HCT116 (cell line): Measurements from ENCODE around the gene TAX1BP1. TPM values are rescaled to one million over a fixed set of nuclear protein-coding genes. Genes with fewer than 3 reads are reported as not detected.

Experiments used
- ATAC-seq: fragments of 200-7000 bp; cut with Tn5 transposase; 2 replicates; pipeline ENCODE4 v1.9.1; 2020; ENCODE audit warnings: mild to moderate bottlenecking, moderate library complexity
- BruUV-seq: library from RNA; stranded (reverse); fragments of 400-500 nt; replicated peaks from 2 replicates; lab custom pipeline; 2021; lab: Mats Ljungman, UMichigan
- CTCF ChIA-PET: fragments of 300-600 bp; sonication (Branson Sonifier 250); formaldehyde crosslinking; loops from one replicate; lab custom pipeline; 2021; ENCODE audit warnings: antibody characterized with exemption; lab: Charles Lee
- POLR2A ChIA-PET: fragments of 300-600, 350-600 bp; sonication (Branson Sonifier 250); formaldehyde crosslinking; loops from one replicate; lab custom pipeline; 2021; ENCODE audit warnings: antibody characterized with exemption; lab: Charles Lee
- RAD21 ChIA-PET, 2 experiments: fragments of 300-600 bp; sonication (Branson Sonifier 250); formaldehyde crosslinking; loops; one replicate each; lab custom pipeline; 2023; ENCODE audit warnings: low total read pairs in 2 of 2; ENCODE audit not compliant: uncharacterized antibody in 2 of 2, unreplicated experiment in 2 of 2, low non-redundant PET in 1 of 2; lab: Charles Lee
- DNase-seq: peaks from one replicate; pipeline ENCODE4 v3.0.0-alpha.2; 2010; ENCODE audit warnings: low read depth, low spot score
- H2AFZ ChIP-seq: fragments of 200-600 bp; shearing (Covaris generic), sonication (generic); 2 replicates; pipeline ENCODE4 v1.6.1; 2017; ENCODE audit warnings: low read depth, mixed run types, mixed read lengths, antibody characterized with exemption, low read length; ENCODE audit not compliant: poor library complexity, severe bottlenecking
- H3K27ac ChIP-seq: 2 replicates; pipeline ENCODE4 v1.5.1; 2012; ENCODE audit warnings: low read depth, low read length
- H3K27me3 ChIP-seq: fragments of 200-600 bp; sonication (generic); 2 replicates; pipeline ENCODE4 v1.6.1; 2016; ENCODE audit warnings: mixed run types, low read length, mixed read lengths; ENCODE audit not compliant: insufficient read depth
- H3K36me3 ChIP-seq, 2 experiments: fragments of 200-500 bp in 1 of 2; fragments of 200-600 bp in 1 of 2; sonication (Bioruptor generic) in 1 of 2; sonication (generic) in 1 of 2; 2 replicates each; pipeline versions ENCODE4 v1.5.1 to v1.6.1; 2014 to 2016; ENCODE audit warnings: low read length in 2 of 2, inconsistent platforms in 1 of 2, mixed read lengths in 1 of 2, mixed run types in 1 of 2; ENCODE audit not compliant: insufficient read depth in 2 of 2, control insufficient read depth in 1 of 2
- H3K4me1 ChIP-seq, 2 experiments: fragments of 200-600 bp in 1 of 2; sonication (generic) in 1 of 2; 2 replicates each; pipeline versions ENCODE4 v1.5.1 to v1.6.1; 2012 to 2017; ENCODE audit warnings: low read length in 2 of 2, inconsistent platforms in 1 of 2, mild to moderate bottlenecking in 1 of 2, mixed read lengths in 1 of 2, mixed run types in 1 of 2, moderate library complexity in 1 of 2; ENCODE audit not compliant: insufficient read depth in 2 of 2, control insufficient read depth in 1 of 2
- H3K4me2 ChIP-seq: fragments of 200-600 bp; sonication (generic); 2 replicates; pipeline ENCODE4 v1.6.1; 2017; ENCODE audit warnings: mixed run types, low read length, mixed read lengths
- H3K4me3 ChIP-seq, 2 experiments: fragments of 200-600 bp in 1 of 2; sonication (generic) in 1 of 2; replicated peaks in 1 of 2; 2 replicates each; pipeline ENCODE4 v1.5.1; 2011 to 2016; ENCODE audit warnings: low read length in 2 of 2, control low read depth in 1 of 2, low read depth in 1 of 2, mild to moderate bottlenecking in 1 of 2, mixed read lengths in 1 of 2, mixed run types in 1 of 2
- H3K79me2 ChIP-seq: fragments of 200-600 bp; sonication (generic); 2 replicates; pipeline ENCODE4 v1.6.1; 2017; ENCODE audit warnings: mild to moderate bottlenecking, mixed run types, low read length, moderate library complexity, mixed read lengths; ENCODE audit not compliant: insufficient read depth
- H3K9ac ChIP-seq: fragments of 200-600 bp; sonication (generic); 2 replicates; pipeline ENCODE4 v1.6.1; 2016; ENCODE audit warnings: low read length, mixed read lengths
- H3K9me2 ChIP-seq: fragments of 200-600 bp; sonication (generic), shearing (Covaris generic); 2 replicates; pipeline ENCODE4 v1.6.1; 2017; ENCODE audit warnings: mixed run types, mild to moderate bottlenecking, moderate library complexity; ENCODE audit not compliant: insufficient read depth
- H3K9me3 ChIP-seq, 2 experiments: fragments of 200-500 bp in 1 of 2; fragments of 200-600 bp in 1 of 2; sonication (Bioruptor generic) in 1 of 2; sonication (generic) in 1 of 2; 2 replicates each; pipeline ENCODE4 v1.6.1; 2014 to 2017; ENCODE audit warnings: low read length in 2 of 2, mixed read lengths in 2 of 2, inconsistent platforms in 1 of 2, low read depth in 1 of 2, mild to moderate bottlenecking in 1 of 2, mixed run types in 1 of 2, moderate library complexity in 1 of 2; ENCODE audit not compliant: control insufficient read depth in 1 of 2, insufficient read depth in 1 of 2
- H4K20me1 ChIP-seq: fragments of 200-600 bp; sonication (generic), shearing (Covaris generic); 2 replicates; pipeline ENCODE4 v1.6.1; 2017; ENCODE audit warnings: mixed run types, mild to moderate bottlenecking, moderate library complexity; ENCODE audit not compliant: insufficient read depth
- ATF3 ChIP-seq: IDR thresholded peaks from 2 replicates; pipeline ENCODE4 v1.6.1; 2012
- CTCF ChIP-seq, 3 experiments: fragments of 200-600 bp in 1 of 3; sonication (generic) in 1 of 3; IDR thresholded peaks in 2 of 3; conservative IDR thresholded peaks in 1 of 3; 2 replicates each; pipeline ENCODE4 v1.5.1; 2012 to 2017; ENCODE audit warnings: low read depth in 2 of 3, low read length in 2 of 3, antibody characterized with exemption in 1 of 3, borderline replicate concordance in 1 of 3, control low read depth in 1 of 3, mild to moderate bottlenecking in 1 of 3, mixed read lengths in 1 of 3, mixed run types in 1 of 3, moderate library complexity in 1 of 3; ENCODE audit not compliant: insufficient read depth in 1 of 3
- EGR1 ChIP-seq: IDR thresholded peaks from 2 replicates; pipeline ENCODE4 v1.6.1; 2012; ENCODE audit warnings: low read depth
- ELF1 ChIP-seq: IDR thresholded peaks from 2 replicates; pipeline ENCODE4 v1.6.1; 2012; ENCODE audit warnings: low read depth, borderline replicate concordance
- EZH2 ChIP-seq: fragments of 200-600 bp; sonication (generic); IDR thresholded peaks from 2 replicates; pipeline ENCODE4 v1.6.1; 2017; ENCODE audit warnings: antibody characterized with exemption, mixed run types
- EZH2phosphoT487 ChIP-seq: fragments of 200-600 bp; IDR thresholded peaks from 2 replicates; pipeline ENCODE4 v1.6.1; 2018; ENCODE audit warnings: antibody characterized with exemption, borderline replicate concordance
- FOSL1 ChIP-seq: IDR thresholded peaks from 2 replicates; pipeline ENCODE4 v1.6.1; 2012; ENCODE audit warnings: low read depth
- JUND ChIP-seq: IDR thresholded peaks from 2 replicates; pipeline ENCODE4 v1.6.1; 2012
- POLR2A ChIP-seq: IDR thresholded peaks from 2 replicates; pipeline ENCODE4 v1.7.0; 2011; ENCODE audit warnings: borderline replicate concordance; ENCODE audit not compliant: insufficient read depth, insufficient read length; ENCODE audit errors: extremely low read depth
- POLR2AphosphoS5 ChIP-seq: IDR thresholded peaks from 2 replicates; pipeline ENCODE4 v1.6.1; 2011; ENCODE audit warnings: mild to moderate bottlenecking, low read depth, low read length, moderate library complexity
- RAD21 ChIP-seq: IDR thresholded peaks from 2 replicates; pipeline ENCODE4 v1.6.1; 2012; ENCODE audit warnings: low read depth, mild to moderate bottlenecking
- TCF7L2 ChIP-seq: IDR thresholded peaks from 2 replicates; pipeline ENCODE4 v1.7.0; 2011; ENCODE audit warnings: borderline replicate concordance, inconsistent platforms; ENCODE audit not compliant: insufficient read depth, insufficient read length; ENCODE audit errors: extremely low read depth
- ZNF274 ChIP-seq: fragments of 200-500 bp; sonication (Bioruptor generic); IDR thresholded peaks from 2 replicates; pipeline ENCODE4 v1.6.1; 2014; ENCODE audit warnings: mild to moderate bottlenecking, low read depth, low read length, inconsistent platforms
- intact Hi-C: fragments of 100-400 bp; cut with micrococcal nuclease; formaldehyde crosslinking; loops from 2 replicates; pipeline ENCODE4 v1.10.0; 2022
- total RNA-seq: library from RNA; stranded (reverse); gene quantifications from one replicate; pipeline ENCODE4 v1.2.1, GENCODE V29; 2021; ENCODE audit not compliant: unreplicated experiment

TAX1BP1 gene
- total RNA-seq, 1 experiment from 2014 or later, result 68.1 TPM

- H3K4me2 ChIP-seq, result no peak overlapping the region
- H4K20me1 ChIP-seq, result no peaks in the 10 kb centered on the region
- no peak overlapping the region for H3K4me3 ChIP-seq
- no peak overlapping the region for H2AFZ ChIP-seq
- ATAC-seq (no peak), DNase-seq (no peak)
- CTCF ChIA-PET, result interaction anchor here (1.1 to 1.2 kb wide), 3 partner anchors 10 to 14 kb away, joined by 3 to 5 read pairs (median 4); no protein-coding TSS in a partner anchor
- H3K27ac ChIP-seq, result no peak overlapping the region
- H3K9ac ChIP-seq, result no peak overlapping the region
- H3K27me3 ChIP-seq, result no peaks in the 10 kb centered on the region
- 0 out of 4 replicates have a peak, but pooled peaks cover 0 to 3% of the 10 kb centered on the region in 2 experiments for H3K36me3 ChIP-seq
- no peaks in the 10 kb centered on the region for H3K9me3 ChIP-seq
- peaks cover 41% of the 10 kb centered on the region for H3K79me2 ChIP-seq
- TF ChIP-seq TCF7L2, result no peak
- TF ChIP-seq POLR2A, result no peak
- TF ChIP-seq EZH2phosphoT487, result no peak
- TF ChIP-seq RAD21, result no peak
- no peak for TF ChIP-seq POLR2AphosphoS5
- no peak for TF ChIP-seq ZNF274
- no peak for TF ChIP-seq JUND
- TF ChIP-seq FOSL1, result no peak
- no peak for TF ChIP-seq EZH2
- no peak for TF ChIP-seq CTCF (IDR thresholded peaks at IDR 0.05 in 2 of 3, conservative IDR thresholded peaks at IDR 0.05 in 1 of 3; ENCODE audit: borderline replicate concordance in 1 of 3, insufficient read depth in 1 of 3, low read depth in 2 of 3, low read length in 2 of 3)
- TF ChIP-seq EGR1, result no peak
- no peak for TF ChIP-seq ATF3
- TF ChIP-seq ELF1, result no peak
- intact Hi-C loops, result no loop called here
- no peaks in the 10 kb centered on the region for H3K9me2 ChIP-seq
- no TSS peak for BruUV-seq
- RAD21 ChIA-PET, result no interaction called here
- H3K4me1 ChIP-seq, result peaks cover 0 to 5% of the 10 kb centered on the region in 2 experiments; a peak in 1 of 4 replicates
- POLR2A ChIA-PET, result no interaction called here
Measured at GRCh38 chr7:27763983-27764508, 24.1 kb downstream of the TAX1BP1 start.
